ENCODE results near the gene RBM45.

The RBM45 gene

DNA sequence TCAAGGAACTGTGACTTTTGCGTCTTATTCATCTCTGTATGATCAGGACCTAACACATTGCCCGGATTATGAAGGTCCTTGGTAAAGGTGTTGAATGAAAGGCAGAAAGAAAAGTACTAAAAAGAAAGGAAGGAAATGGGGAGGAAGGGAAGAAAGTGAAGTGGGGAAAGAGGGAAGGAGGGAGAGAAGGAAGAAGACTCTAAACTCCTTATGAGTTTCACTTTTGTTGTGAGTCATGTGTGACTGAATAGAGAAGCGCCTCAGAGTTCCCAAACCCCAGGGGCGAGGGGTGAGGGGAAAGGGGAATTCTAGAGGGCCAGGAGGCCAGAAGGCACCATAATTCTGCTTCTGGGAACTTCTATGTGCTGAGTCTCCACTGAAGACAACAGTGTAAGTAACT lies 51.2 kb downstream of the RBM45 start:
- DNase-seq = no peak

DNA sequence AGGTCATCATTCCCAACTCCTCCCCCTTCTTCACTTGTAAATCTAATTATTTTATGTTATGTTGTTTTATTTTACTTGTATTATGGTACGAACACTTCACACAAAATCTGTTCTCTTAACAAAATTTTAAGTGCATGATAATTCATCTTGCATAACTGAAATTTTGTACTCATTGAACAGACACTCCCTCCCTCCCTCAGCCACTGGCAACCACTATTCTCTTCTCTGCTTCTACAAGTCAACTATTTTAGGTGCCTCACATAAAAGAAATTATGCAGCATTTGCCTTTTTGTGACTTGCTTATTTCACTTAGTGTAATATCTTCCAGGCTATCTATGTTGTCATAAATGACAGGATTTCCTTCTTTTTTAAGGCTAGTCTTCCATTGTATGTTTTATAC lies 51.7 kb downstream of the RBM45 start:
- DNase-seq = no peak

DNA sequence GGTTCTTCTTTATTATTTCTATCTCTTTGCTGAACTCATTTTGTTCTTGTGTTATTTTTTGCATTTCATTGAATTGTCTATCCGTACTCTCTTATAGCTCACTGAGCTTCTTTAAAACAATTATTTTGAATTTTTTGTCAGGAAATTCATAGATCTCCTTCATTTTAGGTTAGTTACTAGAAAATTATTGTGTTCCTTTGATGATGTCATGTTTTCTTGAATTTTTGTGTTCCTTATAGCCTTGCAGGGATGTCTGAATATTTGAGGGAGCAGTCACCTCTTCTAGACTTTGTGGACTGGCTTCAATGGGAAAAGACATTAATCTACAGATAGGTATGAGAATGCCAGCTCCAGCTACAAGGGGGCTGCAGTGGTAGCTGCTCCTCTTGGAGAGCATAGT lies 61.4 kb downstream of the RBM45 start:
- DNase-seq = no peak

DNA sequence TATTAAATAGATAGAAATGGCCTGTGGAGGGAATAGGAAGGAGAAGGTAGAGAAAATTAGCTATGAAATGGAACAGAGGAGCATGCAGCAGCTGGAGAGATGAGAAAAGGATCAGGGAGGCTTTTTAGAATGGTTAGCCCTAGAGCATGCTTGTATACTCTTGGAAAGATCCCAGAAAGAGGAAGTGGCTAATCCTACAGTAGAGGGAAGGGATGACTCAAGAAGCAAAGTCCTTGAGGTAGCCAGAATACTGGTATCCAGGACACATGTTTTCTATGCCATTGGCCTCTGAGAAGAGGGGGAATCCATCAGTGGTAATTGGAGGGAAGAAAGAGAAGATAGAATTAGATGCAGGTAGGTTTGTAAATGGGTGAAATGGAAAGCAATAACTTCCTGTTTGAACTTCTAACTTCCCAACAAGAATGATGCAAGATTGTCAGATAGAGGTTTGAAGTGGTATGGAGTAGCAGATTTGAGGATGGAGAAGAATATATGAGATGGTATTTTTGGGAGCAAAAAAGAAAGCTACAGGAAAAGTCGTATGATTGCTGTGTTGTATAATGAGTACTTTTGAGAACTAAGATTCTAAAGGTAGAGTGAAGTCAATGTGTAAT lies 64.9 kb downstream of the RBM45 start:
- no peak for DNase-seq

All from activated naive CD4-positive, alpha-beta T cell (primary cell).